ENCODE results near the gene LRRFIP1. TPM values are rescaled to one million over a fixed set of nuclear protein-coding genes. Genes with fewer than 3 reads are reported as not detected.

The LRRFIP1 gene
- total and polyA plus RNA-seq, 2 of the 13 experiments (the other 11 are each of a cell fraction or from before 2014, with no cell fraction given) = 15.9 to 40.5 TPM

GRCh38 chr2:237729681-237730475 is 102.5 kb downstream of the LRRFIP1 start:
- peaks cover 43% of the 10 kb centered on the region for H3K79me2 ChIP-seq (ENCODE audit: insufficient read depth, low read length)
- no peak overlapping the region for H2AFZ ChIP-seq (ENCODE audit: low read length)
- H3K9ac ChIP-seq (ENCODE audit: insufficient read depth, low read depth, low read length) = no peak overlapping the region; the same call in 1 of the 2 replicates
- H3K36me3 ChIP-seq (replicated peaks in 1 of 2; ENCODE audit: control insufficient read depth in 1 of 2, insufficient read depth in 2 of 2, low read length in 2 of 2) = peaks cover 0 to 6% of the 10 kb centered on the region in 2 experiments; a peak in 2 of 5 replicates
- ChIA-PET CTCF (ENCODE audit: low intra/inter-chr PET ratio, low total read pairs) (no interaction called here), POLR2A (no interaction called here)
- no peaks in the 10 kb centered on the region for H4K20me1 ChIP-seq (ENCODE audit: insufficient read depth, low read length)
- ATAC-seq (no peak), FAIRE-seq (no peak), DNase-seq (ENCODE audit: low spot score) (no peak)
- no peak overlapping the region for H3K4me3 ChIP-seq (replicated peaks in 1 of 3; ENCODE audit: insufficient read depth in 1 of 3, low read depth in 2 of 3, low read length in 3 of 3)
- no peak overlapping the region for H3K4me2 ChIP-seq (ENCODE audit: low read depth, low read length)
- no peaks in the 10 kb centered on the region for H3K9me3 ChIP-seq (ENCODE audit: low read length)
- peaks cover 68% of the 10 kb centered on the region for H3K4me1 ChIP-seq (ENCODE audit: insufficient read depth, low read length)
- WGBS (ENCODE audit: low lambda C conversion rate) = 97% methylated on average over 12 of the region's 12 CpGs
- intact Hi-C loops (cut with micrococcal nuclease; ENCODE audit: unreplicated experiment) (no loop called here), in situ Hi-C loops (cut with HindIII; ENCODE audit: extremely low pct_ligation_motif_present, low pct_unique_long_range_greater_than_20kb) (no loop called here)
- TF ChIP-seq CREM (IDR thresholded peaks at IDR 0.05) (no peak), CREM (CRISPR knock-in tag; IDR thresholded peaks at IDR 0.05) (no peak), RBM22 (optimal IDR thresholded peaks at IDR 0.05; ENCODE audit: low read length) (peak; percentile 32)
- no peak overlapping the region for H3K27ac ChIP-seq (ENCODE audit: extremely low read length, insufficient read depth, low read length)
- no TSS peak for BruUV-seq (replicated peaks)
- H3K27me3 ChIP-seq (ENCODE audit: control insufficient read depth in 1 of 2, insufficient read depth in 2 of 2, low read length in 2 of 2) = no peaks in the 10 kb centered on the region

GRCh38 chr2:237731663-237732062 is 104.3 kb downstream of the LRRFIP1 start:
- FAIRE-seq (no peak), ATAC-seq (peak; percentile 36; the same call in 2 of the 3 replicates), DNase-seq (ENCODE audit: low spot score) (peak; percentile 48)
- Histone ChIP-seq H3K27ac (ENCODE audit: extremely low read length, insufficient read depth, low read length) (peak overlapping the region; percentile 82), H3K9me3 (ENCODE audit: low read length) (no peaks in the 10 kb centered on the region), H3K9ac (ENCODE audit: insufficient read depth, low read depth, low read length) (0 out of 2 replicates have a peak overlapping the region, but pooled peaks have one; percentile 29), H4K20me1 (ENCODE audit: insufficient read depth, low read length) (no peaks in the 10 kb centered on the region), H2AFZ (ENCODE audit: low read length) (no peak overlapping the region), H3K4me1 (ENCODE audit: insufficient read depth, low read length) (peaks cover 54% of the 10 kb centered on the region), H3K4me3 (replicated peaks in 1 of 3; ENCODE audit: insufficient read depth in 1 of 3, low read depth in 2 of 3, low read length in 3 of 3) (peak overlapping the region in 1 of 3 experiments; percentile 4; a peak in 1 of 6 replicates), H3K4me2 (ENCODE audit: low read depth, low read length) (peak overlapping the region; percentile 51; the same call in 1 of the 2 replicates), H3K27me3 (ENCODE audit: control insufficient read depth in 1 of 2, insufficient read depth in 2 of 2, low read length in 2 of 2) (no peaks in the 10 kb centered on the region), H3K36me3 (replicated peaks in 1 of 2; ENCODE audit: control insufficient read depth in 1 of 2, insufficient read depth in 2 of 2, low read length in 2 of 2) (peaks cover 1 to 16% of the 10 kb centered on the region in 2 experiments; a peak in 3 of 5 replicates), H3K79me2 (ENCODE audit: insufficient read depth, low read length) (peaks cover 40% of the 10 kb centered on the region)
- intact Hi-C loops (cut with micrococcal nuclease; ENCODE audit: unreplicated experiment) = no loop called here
- WGBS (ENCODE audit: low lambda C conversion rate) = 49% methylated on average over 6 of the region's 6 CpGs
- CTCF ChIA-PET (ENCODE audit: low intra/inter-chr PET ratio, low total read pairs) = no interaction called here
- POLR2A ChIA-PET = no interaction called here
- BruUV-seq (replicated peaks) = no TSS peak
- in situ Hi-C loops (cut with HindIII; ENCODE audit: extremely low pct_ligation_motif_present, low pct_unique_long_range_greater_than_20kb) = no loop called here
- no peak for TF ChIP-seq FOXK1 (CRISPR knock-in tag; IDR thresholded peaks at IDR 0.05; ENCODE audit: borderline replicate concordance, low read depth)
- TF ChIP-seq ELF3 (CRISPR knock-in tag; IDR thresholded peaks at IDR 0.05) = 0 out of 2 replicates have a peak, but pooled peaks have one; percentile 8
- no peak for TF ChIP-seq ZBTB8A (CRISPR knock-in tag; IDR thresholded peaks at IDR 0.05; ENCODE audit: borderline replicate concordance, low read depth)
- TF ChIP-seq ONECUT2 (CRISPR knock-in tag; IDR thresholded peaks at IDR 0.05) = no peak
- TF ChIP-seq ATF7 (IDR thresholded peaks at IDR 0.05) = no peak
- TF ChIP-seq ATF7 (CRISPR knock-in tag; IDR thresholded peaks at IDR 0.05) = no peak
- no peak for TF ChIP-seq NFYC (CRISPR knock-in tag; IDR thresholded peaks at IDR 0.05)
- TF ChIP-seq KMT2A (CRISPR knock-in tag; IDR thresholded peaks at IDR 0.05) = no peak
- TF ChIP-seq, protein P1, sequence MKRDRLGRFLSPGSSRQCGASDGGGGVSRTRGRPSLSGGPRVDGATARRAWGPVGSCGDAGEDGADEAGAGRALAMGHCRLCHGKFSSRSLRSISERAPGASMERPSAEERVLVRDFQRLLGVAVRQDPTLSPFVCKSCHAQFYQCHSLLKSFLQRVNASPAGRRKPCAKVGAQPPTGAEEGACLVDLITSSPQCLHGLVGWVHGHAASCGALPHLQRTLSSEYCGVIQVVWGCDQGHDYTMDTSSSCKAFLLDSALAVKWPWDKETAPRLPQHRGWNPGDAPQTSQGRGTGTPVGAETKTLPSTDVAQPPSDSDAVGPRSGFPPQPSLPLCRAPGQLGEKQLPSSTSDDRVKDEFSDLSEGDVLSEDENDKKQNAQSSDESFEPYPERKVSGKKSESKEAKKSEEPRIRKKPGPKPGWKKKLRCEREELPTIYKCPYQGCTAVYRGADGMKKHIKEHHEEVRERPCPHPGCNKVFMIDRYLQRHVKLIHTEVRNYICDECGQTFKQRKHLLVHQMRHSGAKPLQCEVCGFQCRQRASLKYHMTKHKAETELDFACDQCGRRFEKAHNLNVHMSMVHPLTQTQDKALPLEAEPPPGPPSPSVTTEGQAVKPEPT (CRISPR knock-in tag; IDR thresholded peaks at IDR 0.05; ENCODE audit: low read depth) = no peak
- TF ChIP-seq HMG20A (CRISPR knock-in tag; IDR thresholded peaks at IDR 0.05; ENCODE audit: borderline replicate concordance) = no peak
- TF ChIP-seq, protein P2, sequence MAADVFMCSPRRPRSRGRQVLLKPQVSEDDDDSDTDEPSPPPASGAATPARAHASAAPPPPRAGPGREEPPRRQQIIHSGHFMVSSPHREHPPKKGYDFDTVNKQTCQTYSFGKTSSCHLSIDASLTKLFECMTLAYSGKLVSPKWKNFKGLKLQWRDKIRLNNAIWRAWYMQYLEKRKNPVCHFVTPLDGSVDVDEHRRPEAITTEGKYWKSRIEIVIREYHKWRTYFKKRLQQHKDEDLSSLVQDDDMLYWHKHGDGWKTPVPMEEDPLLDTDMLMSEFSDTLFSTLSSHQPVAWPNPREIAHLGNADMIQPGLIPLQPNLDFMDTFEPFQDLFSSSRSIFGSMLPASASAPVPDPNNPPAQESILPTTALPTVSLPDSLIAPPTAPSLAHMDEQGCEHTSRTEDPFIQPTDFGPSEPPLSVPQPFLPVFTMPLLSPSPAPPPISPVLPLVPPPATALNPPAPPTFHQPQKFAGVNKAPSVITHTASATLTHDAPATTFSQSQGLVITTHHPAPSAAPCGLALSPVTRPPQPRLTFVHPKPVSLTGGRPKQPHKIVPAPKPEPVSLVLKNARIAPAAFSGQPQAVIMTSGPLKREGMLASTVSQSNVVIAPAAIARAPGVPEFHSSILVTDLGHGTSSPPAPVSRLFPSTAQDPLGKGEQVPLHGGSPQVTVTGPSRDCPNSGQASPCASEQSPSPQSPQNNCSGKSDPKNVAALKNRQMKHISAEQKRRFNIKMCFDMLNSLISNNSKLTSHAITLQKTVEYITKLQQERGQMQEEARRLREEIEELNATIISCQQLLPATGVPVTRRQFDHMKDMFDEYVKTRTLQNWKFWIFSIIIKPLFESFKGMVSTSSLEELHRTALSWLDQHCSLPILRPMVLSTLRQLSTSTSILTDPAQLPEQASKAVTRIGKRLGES (CRISPR knock-in tag; IDR thresholded peaks at IDR 0.05; ENCODE audit: borderline replicate concordance) = no peak
- no peak for TF ChIP-seq ZNF124 (CRISPR knock-in tag; IDR thresholded peaks at IDR 0.05)

Measured in HepG2 (cell line).